HepG2 (cell line): ENCODE data around the gene FCMR. TPM values are rescaled to one million over a fixed set of nuclear protein-coding genes. Genes with fewer than 3 reads are reported as not detected.

Source experiments
- ATAC-seq: fragments of 200-7000 bp; cut with Tn5 transposase; 3 replicates; pipeline ENCODE4 v1.9.1; 2020; ENCODE audit warnings: mild to moderate bottlenecking, moderate library complexity
- BruUV-seq: library from RNA; stranded (reverse); fragments of 400-500 nt; replicated peaks from 2 replicates; lab custom pipeline; 2021; lab: Mats Ljungman, UMichigan
- CTCF ChIA-PET: fragments of 300-600 bp; formaldehyde crosslinking; extraction: SDS; loops from one replicate; lab custom pipeline; 2021; ENCODE audit warnings: low total read pairs, inconsistent platforms, low intra/inter-chr PET ratio; lab: Yijun Ruan, JAX
- POLR2A ChIA-PET: fragments of 350-600 bp; sonication (Branson Sonifier 250); formaldehyde crosslinking; loops from one replicate; lab custom pipeline; 2020; ENCODE audit warnings: antibody characterized with exemption, inconsistent platforms; lab: Yijun Ruan, JAX
- DNase-seq: peaks from one replicate; pipeline ENCODE4 v3.0.0-alpha.2; 2015; ENCODE audit warnings: low spot score
- FAIRE-seq: peaks from 3 replicates; lab custom pipeline; 2011; peaks lifted over from hg19 to GRCh38; lab: Jason Lieb, UNC
- H2AFZ ChIP-seq: one replicate; pipeline ENCODE4 v1.6.1; 2011; ENCODE audit warnings: low read length, inconsistent platforms
- H3K27ac ChIP-seq: fragments of 300-600 bp; 3 replicates; pipeline ENCODE4 v1.8.0; 2011; ENCODE audit warnings: mixed run types, mild to moderate bottlenecking, mixed read lengths, low read length, inconsistent platforms; ENCODE audit not compliant: insufficient read depth; ENCODE audit errors: extremely low read length
- H3K27me3 ChIP-seq, 2 experiments: fragments of 200-600 bp in 1 of 2; 2 replicates in 1 of 2; 3 replicates in 1 of 2; pipeline versions ENCODE4 v1.6.0 to v1.8.0; 2011; ENCODE audit warnings: low read length in 2 of 2, mild to moderate bottlenecking in 2 of 2, moderate library complexity in 2 of 2, inconsistent platforms in 1 of 2; ENCODE audit not compliant: insufficient read depth in 2 of 2, control insufficient read depth in 1 of 2
- H3K36me3 ChIP-seq, 2 experiments: fragments of 200-600 bp in 1 of 2; replicated peaks in 1 of 2; 2 replicates in 1 of 2; 3 replicates in 1 of 2; pipeline versions ENCODE4 v1.5.1 to v1.8.0; 2011; ENCODE audit warnings: low read length in 2 of 2, inconsistent platforms in 1 of 2; ENCODE audit not compliant: insufficient read depth in 2 of 2, control insufficient read depth in 1 of 2
- H3K4me1 ChIP-seq: 2 replicates; pipeline ENCODE4 v1.5.1; 2012; ENCODE audit warnings: low read length, inconsistent platforms; ENCODE audit not compliant: insufficient read depth
- H3K4me2 ChIP-seq: 2 replicates; pipeline ENCODE4 v1.6.0; 2011; ENCODE audit warnings: low read depth, low read length, inconsistent platforms
- H3K4me3 ChIP-seq, 3 experiments: fragments of 200-600 bp in 1 of 3; sonication (generic), shearing (Covaris generic) in 1 of 3; replicated peaks in 1 of 3; 2 replicates each; pipeline ENCODE4 v1.5.1; 2011 to 2016; ENCODE audit warnings: low read length in 3 of 3, inconsistent platforms in 2 of 3, low read depth in 2 of 3, mild to moderate bottlenecking in 2 of 3, control low read depth in 1 of 3, mixed read lengths in 1 of 3; ENCODE audit not compliant: insufficient read depth in 1 of 3
- H3K79me2 ChIP-seq: one replicate; pipeline ENCODE4 v1.6.1; 2011; ENCODE audit warnings: low read length, inconsistent platforms; ENCODE audit not compliant: insufficient read depth
- H3K9ac ChIP-seq: 2 replicates; pipeline ENCODE4 v1.6.0; 2011; ENCODE audit warnings: mild to moderate bottlenecking, low read depth, low read length, inconsistent platforms; ENCODE audit not compliant: insufficient read depth
- H3K9me3 ChIP-seq: 2 replicates; pipeline ENCODE4 v1.5.1; 2012; ENCODE audit warnings: mild to moderate bottlenecking, low read length
- H4K20me1 ChIP-seq: 2 replicates; pipeline ENCODE4 v1.6.0; 2011; ENCODE audit warnings: inconsistent platforms, mild to moderate bottlenecking, low read length, moderate library complexity; ENCODE audit not compliant: insufficient read depth
- CBX1 ChIP-seq: IDR thresholded peaks from one replicate; pipeline ENCODE4 v1.6.1; 2016; ENCODE audit warnings: antibody characterized with exemption, low read depth
- CEBPZ ChIP-seq: IDR thresholded peaks from 2 replicates; pipeline ENCODE4 v1.6.1; 2012; ENCODE audit warnings: low read length, improper control_type of control experiment
- FOSL1 ChIP-seq: sonication (generic); formaldehyde crosslinking; IDR thresholded peaks from 2 replicates; pipeline ENCODE4 v1.9.0; 2021; ENCODE audit warnings: missing genetic modification reagents, borderline replicate concordance
- FOXM1 ChIP-seq: sonication (generic); formaldehyde crosslinking; IDR thresholded peaks from 2 replicates; pipeline ENCODE4 v1.5.0; 2020; ENCODE audit warnings: missing genetic modification reagents
- GPN1 ChIP-seq: sonication (generic); formaldehyde crosslinking; IDR thresholded peaks from 2 replicates; pipeline ENCODE4 v1.5.1; 2020; ENCODE audit warnings: missing genetic modification reagents, borderline replicate concordance
- IKZF5 ChIP-seq: IDR thresholded peaks from 2 replicates; pipeline ENCODE4 v1.6.1; 2018; ENCODE audit warnings: missing genetic modification reagents, mild to moderate bottlenecking, missing compliant biosample characterization
- ISX ChIP-seq: sonication (generic); formaldehyde crosslinking; conservative IDR thresholded peaks from 2 replicates; pipeline ENCODE4 v1.5.0; 2020; ENCODE audit warnings: missing genetic modification reagents
- JDP2 ChIP-seq: sonication (generic); formaldehyde crosslinking; IDR thresholded peaks from 2 replicates; pipeline ENCODE4 v1.8.1; 2022; ENCODE audit warnings: missing genetic modification reagents, borderline replicate concordance
- JUND ChIP-seq: sonication (generic); formaldehyde crosslinking; IDR thresholded peaks from 2 replicates; pipeline ENCODE4 v1.8.0; 2022; ENCODE audit warnings: mild to moderate bottlenecking, missing genetic modification reagents
- KLF16 ChIP-seq, 2 experiments: sonication (generic) in 1 of 2; formaldehyde crosslinking in 1 of 2; IDR thresholded peaks; 2 replicates each; pipeline versions ENCODE4 v1.6.1 to v1.8.0; 2016 to 2023; ENCODE audit warnings: missing genetic modification reagents in 2 of 2, missing compliant biosample characterization in 1 of 2
- PITX1 ChIP-seq: sonication (generic); formaldehyde crosslinking; IDR thresholded peaks from 2 replicates; pipeline ENCODE4 v1.5.1; 2020; ENCODE audit warnings: mild to moderate bottlenecking, missing genetic modification reagents
- TEAD2 ChIP-seq: sonication (generic); formaldehyde crosslinking; IDR thresholded peaks from 2 replicates; pipeline ENCODE4 v1.9.0; 2021; ENCODE audit warnings: missing genetic modification reagents
- TEF ChIP-seq: sonication (generic); formaldehyde crosslinking; IDR thresholded peaks from 2 replicates; pipeline ENCODE4 v1.5.0; 2020; ENCODE audit warnings: missing genetic modification reagents
- ZNF235 ChIP-seq: sonication (generic); formaldehyde crosslinking; IDR thresholded peaks from 2 replicates; pipeline ENCODE4 v1.8.1; 2023; ENCODE audit warnings: mild to moderate bottlenecking, missing genetic modification reagents, borderline replicate concordance
- ZNF264 ChIP-seq: sonication (generic); formaldehyde crosslinking; IDR thresholded peaks from 2 replicates; pipeline ENCODE4 v1.4.0; 2020; ENCODE audit warnings: missing genetic modification reagents
- ZNF558 ChIP-seq: sonication (generic); formaldehyde crosslinking; IDR thresholded peaks from 2 replicates; pipeline ENCODE4 v1.9.0; 2022; ENCODE audit warnings: mild to moderate bottlenecking, missing genetic modification reagents, borderline replicate concordance
- ZSCAN25 ChIP-seq: sonication (generic); formaldehyde crosslinking; IDR thresholded peaks from 2 replicates; pipeline ENCODE4 v1.8.0; 2022; ENCODE audit warnings: mild to moderate bottlenecking, missing genetic modification reagents
- WGBS: methylation state at CpG from one replicate; pipeline ENCODE4 v1.1.6; 2017; ENCODE audit warnings: low lambda C conversion rate; 5-methylcytosine and 5-hydroxymethylcytosine counted together
- in situ Hi-C: cut with HindIII; loops from 2 replicates; pipeline ENCODE4 v1.10.0; 2017; ENCODE audit warnings: low pct_unique_long_range_greater_than_20kb; ENCODE audit not compliant: extremely low pct_ligation_motif_present
- intact Hi-C: fragments of 100-400 bp; cut with micrococcal nuclease; formaldehyde crosslinking; loops from one replicate; pipeline ENCODE4 v1.10.0; 2022; ENCODE audit not compliant: unreplicated experiment
- polyA plus RNA-seq, 8 experiments: library from polyadenylated mRNA; depleted of rRNA in 3 of 8; stranded (reverse) in 7 of 8; unstranded in 1 of 8; fragments of >200 nt; fragmentation: Illumina TruSeq in 4 of 8; extraction: Trizol in 4 of 8; gene quantifications; 2 replicates each; pipeline versions ENCODE4 v1.2.1 to v1.2.3, GENCODE V29; 2011 to 2016; ENCODE audit warnings: low read depth in 4 of 8, missing spikeins in 1 of 8, mixed read lengths in 1 of 8; ENCODE audit not compliant: insufficient read depth in 1 of 8
- total RNA-seq, 5 experiments: library from RNA; depleted of rRNA; stranded (reverse); fragments of >200 nt; fragmentation: Illumina TruSeq; extraction: Trizol; gene quantifications; 2 replicates each; pipeline ENCODE4 v1.2.3, GENCODE V29; 2016; ENCODE audit warnings: low read depth in 1 of 5

FCMR gene
- total and polyA plus RNA-seq, 2 of the 13 experiments (the other 11 are each of a cell fraction or from before 2014, with no cell fraction given): not detected

GRCh38 chr1:206955476-206956451, 34.0 kb upstream of the FCMR start:
- H3K4me3 ChIP-seq: no peak overlapping the region
- BruUV-seq: no TSS peak
- H3K4me2 ChIP-seq: peak overlapping the region; percentile 44
- H3K4me1 ChIP-seq: peaks cover 79% of the 10 kb centered on the region
- FAIRE-seq (peak; percentile 72), DNase-seq (peak; percentile 16), ATAC-seq (peak; percentile 34; the same call in 2 of the 3 replicates)
- 35% methylated on average over 11 of the region's 11 CpGs for WGBS
- H3K79me2 ChIP-seq: no peaks in the 10 kb centered on the region
- H3K27me3 ChIP-seq: peaks cover 0 to 1% of the 10 kb centered on the region in 2 experiments; a peak in 1 of 5 replicates
- in situ Hi-C loops: no loop called here
- H4K20me1 ChIP-seq: no peaks in the 10 kb centered on the region
- intact Hi-C loops: no loop called here
- ChIA-PET CTCF (no interaction called here), POLR2A (no interaction called here)
- H3K9me3 ChIP-seq: no peaks in the 10 kb centered on the region
- no peaks in the 10 kb centered on the region for H3K36me3 ChIP-seq
- peak overlapping the region; percentile 10 for H2AFZ ChIP-seq
- H3K9ac ChIP-seq: no peak overlapping the region; the same call in 1 of the 2 replicates
- H3K27ac ChIP-seq: no peak overlapping the region
- TF ChIP-seq FOXM1: no peak
- no peak for TF ChIP-seq ZNF264 (CRISPR knock-in tag)
- no peak for TF ChIP-seq FOSL1 (CRISPR knock-in tag)
- 0 out of 2 replicates have a peak, but pooled peaks have one; percentile 24 for TF ChIP-seq IKZF5 (CRISPR knock-in tag)
- TF ChIP-seq JDP2: no peak
- no peak for TF ChIP-seq CEBPZ
- no peak for TF ChIP-seq TEF
- no peak for TF ChIP-seq TEAD2 (CRISPR knock-in tag)
- TF ChIP-seq GPN1: no peak
- no peak for TF ChIP-seq ZSCAN25 (CRISPR knock-in tag)
- peak; percentile 23; the same call in 1 of the 2 replicates for TF ChIP-seq PITX1 (CRISPR knock-in tag)
- no peak for TF ChIP-seq CBX1
- no peak for TF ChIP-seq JUND
- no peak; the same call in 1 of the 2 replicates for TF ChIP-seq ZNF558 (CRISPR knock-in tag)
- no peak for TF ChIP-seq KLF16 (CRISPR knock-in tag; IDR thresholded peaks at IDR 0.05)
- TF ChIP-seq ZNF235 (CRISPR knock-in tag): no peak
- TF ChIP-seq ISX (CRISPR knock-in tag): no peak
